GM18511 (cell line): ENCODE data around the gene SNX24.
"Not testable (repeated sequence)": the region's sequence is repeated elsewhere in the genome, so short reads cannot be mapped to it uniquely, and the experiment has no call there.

Experiments used
- ATAC-seq: cut with Tn5 transposase; IDR thresholded peaks from one replicate; pipeline ENCODE4 v1.9.1; 2021; ENCODE audit warnings: mild to moderate bottlenecking, moderate library complexity; ENCODE audit not compliant: unreplicated experiment

The SNX24 gene

GRCh38 chr5:122959740-122960445 is 114.5 kb downstream of the SNX24 start:
- no peak for ATAC-seq

- no peak for ATAC-seq
These were observed 117.9 kb downstream of the SNX24 start for GRCh38 chr5:122963305-122963704.

- no peak for ATAC-seq
These were observed 119.7 kb downstream of the SNX24 start for GRCh38 chr5:122965111-122965510.

- ATAC-seq, result peak; percentile 33
These were observed 121.7 kb downstream of the SNX24 start for GRCh38 chr5:122967085-122967484.

- ATAC-seq, result peak; percentile 97
These were observed 122.2 kb downstream of the SNX24 start for GRCh38 chr5:122967625-122968024.

- ATAC-seq, result peak; percentile 2
These were observed 122.6 kb downstream of the SNX24 start for GRCh38 chr5:122968056-122968455.

- no peak for ATAC-seq
These were observed 125.9 kb downstream of the SNX24 start for GRCh38 chr5:122971333-122971732.

- no peak for ATAC-seq
These were observed 127.5 kb downstream of the SNX24 start for GRCh38 chr5:122972877-122973276.

GRCh38 chr5:122973759-122974158 is 128.3 kb downstream of the SNX24 start:
- not testable (repeated sequence) for ATAC-seq

GRCh38 chr5:122974251-122974650 is 128.8 kb downstream of the SNX24 start:
- not testable (repeated sequence) for ATAC-seq

- ATAC-seq, result no peak
These were observed 131.9 kb downstream of the SNX24 start for GRCh38 chr5:122977319-122977718.

GRCh38 chr5:122978068-122978467 is 132.7 kb downstream of the SNX24 start:
- ATAC-seq, result no peak

- ATAC-seq, result no peak
These were observed 133.4 kb downstream of the SNX24 start for GRCh38 chr5:122978644-122979297.

- ATAC-seq, result no peak
These were observed 136.4 kb downstream of the SNX24 start for GRCh38 chr5:122981846-122982245.

- no peak for ATAC-seq
These were observed 137.0 kb downstream of the SNX24 start for GRCh38 chr5:122982376-122982775.

- peak; percentile 48 for ATAC-seq
These were observed 139.0 kb downstream of the SNX24 start for GRCh38 chr5:122984425-122984824.

GRCh38 chr5:122985006-122985700 is 139.7 kb downstream of the SNX24 start:
- no peak for ATAC-seq

- ATAC-seq, result peak; percentile 93
These were observed 140.7 kb downstream of the SNX24 start for GRCh38 chr5:122985954-122986721.

GRCh38 chr5:122996091-122996490 is 150.7 kb downstream of the SNX24 start:
- no peak for ATAC-seq

GRCh38 chr5:122997294-122997693 is 151.9 kb downstream of the SNX24 start:
- ATAC-seq, result no peak

GRCh38 chr5:122999947-123000563 is 154.6 kb downstream of the SNX24 start:
- peak; percentile 98 for ATAC-seq
